ENCODE results near the gene AKAP17A. TPM values are rescaled to one million over a fixed set of nuclear protein-coding genes. Genes with fewer than 3 reads are reported as not detected.

The AKAP17A gene
- total and polyA plus RNA-seq, 2 of the 8 experiments (the other 6 are each of a cell fraction or from before 2014, with no cell fraction given), result 14.0 to 41.2 TPM

DNA sequence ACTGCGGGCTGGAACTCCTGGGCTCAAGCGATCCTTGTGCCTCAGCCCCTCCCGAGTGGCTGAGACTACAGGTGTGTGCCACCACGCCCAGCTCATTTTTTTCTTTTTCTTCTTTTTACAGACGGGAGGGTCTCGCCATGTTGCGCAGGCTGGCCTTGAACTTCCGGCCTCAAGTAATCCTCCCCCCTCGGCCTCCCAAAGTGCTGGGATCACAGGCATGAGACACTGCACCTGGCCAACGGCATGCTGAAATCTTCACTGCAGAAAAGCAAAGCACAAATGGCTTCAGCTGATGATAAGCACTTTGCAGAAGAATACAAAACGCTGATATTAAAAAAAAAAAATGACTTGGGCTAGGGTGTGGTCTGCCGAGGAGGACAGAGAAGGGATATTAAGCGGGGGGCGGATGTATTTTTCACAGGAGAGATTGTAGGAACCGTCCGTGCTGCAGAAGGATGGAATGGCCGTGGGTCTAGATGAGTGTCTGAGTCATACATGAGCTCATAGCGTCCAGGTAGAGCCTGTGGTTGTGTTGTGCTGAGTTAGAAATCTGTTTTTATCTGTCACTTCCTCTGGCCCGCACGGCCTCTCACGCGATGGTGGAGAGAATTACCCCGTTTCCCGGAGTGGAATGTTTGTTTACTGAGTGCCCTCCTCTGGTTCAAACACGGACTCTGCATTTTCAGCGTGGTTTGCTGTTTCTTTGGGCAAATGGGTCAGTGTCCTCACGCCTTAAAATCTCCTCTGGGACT lies 8.5 kb upstream of the AKAP17A start:
- Histone ChIP-seq H3K4ac (replicated peaks; ENCODE audit: insufficient read length, low read depth, low read length) (no peak overlapping the region), H3K9me3 (ENCODE audit: insufficient read depth in 2 of 2, low read depth in 1 of 2, low read length in 1 of 2) (peaks cover 0 to 3% of the 10 kb centered on the region in 2 experiments; a peak in 2 of 4 replicates), H3K79me2 (ENCODE audit: control insufficient read depth in 1 of 2, insufficient read depth in 2 of 2, low read length in 2 of 2) (no peaks in the 10 kb centered on the region), H3K4me3 (ENCODE audit: extremely low read depth in 1 of 4, insufficient read depth in 2 of 4, low read depth in 3 of 4, low read length in 4 of 4) (no peak overlapping the region), H3K4me2 (ENCODE audit: insufficient read depth in 1 of 2, low read depth in 2 of 2, low read length in 2 of 2) (no peak overlapping the region), H3K27me3 (replicated peaks in 1 of 4; ENCODE audit: control insufficient read depth in 3 of 4, extremely low read depth in 1 of 4, insufficient read depth in 3 of 4, low read length in 3 of 4) (no peaks in the 10 kb centered on the region), H3K4me1 (replicated peaks in 1 of 4; ENCODE audit: control insufficient read depth in 3 of 4, insufficient read depth in 4 of 4, low read length in 3 of 4) (peaks cover 0 to 3% (median 0%) of the 10 kb centered on the region in 4 experiments; a peak in 3 of 7 replicates), H3K36me3 (ENCODE audit: control insufficient read depth in 2 of 4, insufficient read depth in 4 of 4, low read length in 3 of 4) (no peaks in the 10 kb centered on the region), H3K18ac (ENCODE audit: extremely low read depth, low read length) (no peak overlapping the region), H3K23me2 (ENCODE audit: low read depth, low read length) (peaks cover 3% of the 10 kb centered on the region; the same call in 1 of the 2 replicates), H2BK12ac (ENCODE audit: low read depth, low read length) (no peak overlapping the region), H3K23ac (ENCODE audit: insufficient read length) (no peak overlapping the region), H4K5ac (ENCODE audit: insufficient read length, low read depth, low read length) (no peak overlapping the region), H2AK5ac (ENCODE audit: low read depth, low read length) (no peak overlapping the region), H2BK20ac (ENCODE audit: low read length) (no peak overlapping the region), H3K27ac (ENCODE audit: low read depth, low read length) (no peak overlapping the region), H2BK15ac (ENCODE audit: low read length) (no peak overlapping the region), H4K91ac (replicated peaks; ENCODE audit: insufficient read length, low read length) (no peak overlapping the region), H3K56ac (replicated peaks; ENCODE audit: insufficient read length, low read depth, low read length) (no peak overlapping the region), H3K79me1 (ENCODE audit: low read depth, low read length) (no peaks in the 10 kb centered on the region), H2BK120ac (replicated peaks; ENCODE audit: low read depth, low read length) (no peak overlapping the region), H2BK5ac (ENCODE audit: low read depth, low read length) (no peak overlapping the region), H2AFZ (ENCODE audit: low read length) (peak overlapping the region; percentile 43; the same call in 1 of the 2 replicates), H3K9ac (replicated peaks in 1 of 4; ENCODE audit: extremely low read depth in 1 of 4, low read depth in 3 of 4, low read length in 3 of 4) (no peak overlapping the region), H4K20me1 (replicated peaks in 1 of 2; ENCODE audit: control insufficient read depth in 1 of 2, insufficient read depth in 2 of 2, low read length in 2 of 2) (no peaks in the 10 kb centered on the region), H4K8ac (ENCODE audit: extremely low read depth, insufficient read depth, low read length) (no peak overlapping the region), H3K14ac (ENCODE audit: insufficient read length) (no peak overlapping the region)
- 77% methylated on average over 26 of the region's 27 CpGs; no CpG with 5 or more reads in 1 of the 2 experiments for WGBS, 2 experiments (ENCODE audit: extremely low coverage in 1 of 2, insufficient coverage in 1 of 2, insufficient read length in 1 of 2, insufficient replicate concordance in 2 of 2, low coverage in 1 of 2, low lambda C conversion rate in 2 of 2, missing lambda C conversion rate in 1 of 2)
- FAIRE-seq (no peak), DNase-seq (ENCODE audit: low read depth in 1 of 2, low spot score in 2 of 2) (peak in 1 of 2 experiments; percentile 27)
- ChIA-PET CTCF (ENCODE audit: partially characterized antibody) (no interaction called here), POLR2A (ENCODE audit: partially characterized antibody) (no interaction called here)
- no peak for TF ChIP-seq POLR2AphosphoS5 (IDR thresholded peaks at IDR 0.05; ENCODE audit: low read depth, low read length)
- no peak for TF ChIP-seq TAF1 (IDR thresholded peaks at IDR 0.05; ENCODE audit: low read depth, low read length)
- TF ChIP-seq EGR1 (IDR thresholded peaks at IDR 0.05; ENCODE audit: borderline replicate concordance, low read depth, low read length), result no peak
- no peak for TF ChIP-seq SP4 (IDR thresholded peaks at IDR 0.05; ENCODE audit: low read length)
- no peak for TF ChIP-seq HDAC6 (IDR thresholded peaks at IDR 0.05; ENCODE audit: low read depth, low read length)
- TF ChIP-seq BCL11A (IDR thresholded peaks at IDR 0.05; ENCODE audit: low read depth in 2 of 2, low read length in 2 of 2), result no peak
- TF ChIP-seq EZH2 (IDR thresholded peaks at IDR 0.05; ENCODE audit: low read depth, low read length, severe bottlenecking), result no peak
- no peak for TF ChIP-seq RBBP5 (IDR thresholded peaks at IDR 0.05; ENCODE audit: borderline replicate concordance, low read depth, low read length)
- TF ChIP-seq ZNF274 (IDR thresholded peaks at IDR 0.05; ENCODE audit: borderline replicate concordance, extremely low read depth, low read length), result no peak
- no peak for TF ChIP-seq SIRT6 (IDR thresholded peaks at IDR 0.05; ENCODE audit: low read length)
- TF ChIP-seq, protein P1, sequence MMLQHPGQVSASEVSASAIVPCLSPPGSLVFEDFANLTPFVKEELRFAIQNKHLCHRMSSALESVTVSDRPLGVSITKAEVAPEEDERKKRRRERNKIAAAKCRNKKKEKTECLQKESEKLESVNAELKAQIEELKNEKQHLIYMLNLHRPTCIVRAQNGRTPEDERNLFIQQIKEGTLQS (IDR thresholded peaks at IDR 0.05; ENCODE audit: insufficient read depth, low read depth, low read length), result no peak
- no peak for TF ChIP-seq CBX8 (IDR thresholded peaks at IDR 0.05; ENCODE audit: borderline replicate concordance, low read depth, low read length)
- TF ChIP-seq GTF2F1 (IDR thresholded peaks at IDR 0.05; ENCODE audit: borderline replicate concordance, low read depth, low read length), result no peak

Data from H1 (cell line).